Right lobe of liver (tissue), 4 donors: Measurements from ENCODE around the gene NT5DC1.

Experiments
- POLR2A ChIP-seq: fragments of 450-650 bp; IDR thresholded peaks from one replicate; pipeline ENCODE4 v1.6.1; 2017; ENCODE audit warnings: antibody characterized with exemption, mild to moderate bottlenecking
- TF ChIP-seq, protein P1 (sequence below), 4 donors: fragments of 200-600 bp in 3 of 4; fragments of 450-650 bp in 1 of 4; IDR thresholded peaks; one replicate each; pipeline versions ENCODE4 v1.5.1 to v1.8.0; 2016 to 2022; ENCODE audit warnings: antibody characterized with exemption in 4 of 4, mild to moderate bottlenecking in 2 of 4
- donor health status: DM: no; HTN: no; CAD: no.
- donor health status: DM: no; HTN: no; CAD: no.
- donor health status: DM: no; HTN: yes; CAD: no.

DNA sequence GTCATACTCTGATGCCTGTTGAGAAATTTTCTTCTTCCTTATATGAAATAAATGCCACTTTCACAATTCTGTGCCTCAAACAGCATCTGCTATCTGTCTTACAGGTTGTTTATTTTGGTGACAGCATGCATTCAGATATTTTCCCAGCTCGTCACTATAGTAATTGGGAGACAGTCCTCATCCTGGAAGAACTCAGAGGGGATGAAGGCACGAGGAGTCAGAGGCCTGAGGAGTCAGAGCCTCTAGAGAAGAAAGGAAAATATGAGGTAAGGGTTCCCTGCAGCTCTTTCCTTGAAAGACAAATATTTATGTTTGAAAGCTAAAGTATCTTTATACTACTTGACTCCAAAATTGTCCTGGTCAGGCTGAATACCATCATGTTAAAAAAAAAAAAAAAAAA lies 137.4 kb downstream of the NT5DC1 start:
- TF ChIP-seq, protein P1, sequence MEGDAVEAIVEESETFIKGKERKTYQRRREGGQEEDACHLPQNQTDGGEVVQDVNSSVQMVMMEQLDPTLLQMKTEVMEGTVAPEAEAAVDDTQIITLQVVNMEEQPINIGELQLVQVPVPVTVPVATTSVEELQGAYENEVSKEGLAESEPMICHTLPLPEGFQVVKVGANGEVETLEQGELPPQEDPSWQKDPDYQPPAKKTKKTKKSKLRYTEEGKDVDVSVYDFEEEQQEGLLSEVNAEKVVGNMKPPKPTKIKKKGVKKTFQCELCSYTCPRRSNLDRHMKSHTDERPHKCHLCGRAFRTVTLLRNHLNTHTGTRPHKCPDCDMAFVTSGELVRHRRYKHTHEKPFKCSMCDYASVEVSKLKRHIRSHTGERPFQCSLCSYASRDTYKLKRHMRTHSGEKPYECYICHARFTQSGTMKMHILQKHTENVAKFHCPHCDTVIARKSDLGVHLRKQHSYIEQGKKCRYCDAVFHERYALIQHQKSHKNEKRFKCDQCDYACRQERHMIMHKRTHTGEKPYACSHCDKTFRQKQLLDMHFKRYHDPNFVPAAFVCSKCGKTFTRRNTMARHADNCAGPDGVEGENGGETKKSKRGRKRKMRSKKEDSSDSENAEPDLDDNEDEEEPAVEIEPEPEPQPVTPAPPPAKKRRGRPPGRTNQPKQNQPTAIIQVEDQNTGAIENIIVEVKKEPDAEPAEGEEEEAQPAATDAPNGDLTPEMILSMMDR (IDR thresholded peaks at IDR 0.05): no peak
- no peak for TF ChIP-seq POLR2A
